HG03439 (cell line): ENCODE measurements around the gene POLR2M.

Source experiments
- ATAC-seq: cut with Tn5 transposase; IDR thresholded peaks from one replicate; pipeline ENCODE4 v1.9.1; 2021; ENCODE audit warnings: mild to moderate bottlenecking, moderate library complexity; ENCODE audit not compliant: unreplicated experiment

POLR2M gene

GRCh38 chr15:57736591-57736990 is 30.1 kb downstream of the POLR2M start:
- ATAC-seq: no peak

GRCh38 chr15:57738734-57739237 is 32.3 kb downstream of the POLR2M start:
- ATAC-seq: no peak

- no peak for ATAC-seq
Observed at GRCh38 chr15:57740048-57740447, 33.5 kb downstream of the POLR2M start.

DNA sequence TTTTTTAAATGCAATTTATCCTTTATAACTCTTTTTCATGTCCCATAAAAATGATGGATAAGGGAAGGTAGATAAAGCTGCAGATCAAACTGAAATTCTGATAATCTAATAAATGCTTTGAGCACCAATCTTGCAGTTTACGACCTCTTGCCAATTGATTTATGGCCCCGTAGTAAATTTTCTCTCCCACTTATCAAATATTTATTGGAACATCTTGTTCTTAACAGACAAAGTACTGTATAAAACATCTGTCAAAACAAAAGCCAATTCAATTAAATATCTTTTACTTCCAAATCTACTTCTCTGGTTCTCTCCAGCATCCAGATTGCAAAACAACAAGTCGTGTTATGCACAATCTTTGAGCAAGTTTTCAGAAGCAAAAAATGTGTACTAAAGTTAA is 34.6 kb downstream of the POLR2M start:
- no peak for ATAC-seq

GRCh38 chr15:57743424-57743823 is 36.9 kb downstream of the POLR2M start:
- ATAC-seq: no peak

GRCh38 chr15:57746786-57747185 is 40.3 kb downstream of the POLR2M start:
- ATAC-seq: no peak

- no peak for ATAC-seq
Observed at GRCh38 chr15:57747206-57747896, 40.8 kb downstream of the POLR2M start.

GRCh38 chr15:57751177-57751800 is 44.8 kb downstream of the POLR2M start:
- no peak for ATAC-seq

- no peak for ATAC-seq
Observed at GRCh38 chr15:57752436-57752835, 45.9 kb downstream of the POLR2M start.

- no peak for ATAC-seq
Observed at GRCh38 chr15:57752840-57753239, 46.3 kb downstream of the POLR2M start.

- no peak for ATAC-seq
Observed at GRCh38 chr15:57756466-57756865, 50.0 kb downstream of the POLR2M start.

GRCh38 chr15:57758560-57758959 is 52.0 kb downstream of the POLR2M start:
- ATAC-seq: no peak

- ATAC-seq: no peak
Observed at GRCh38 chr15:57761562-57761961, 55.0 kb downstream of the POLR2M start.

- ATAC-seq: no peak
Observed at GRCh38 chr15:57762302-57762701, 55.8 kb downstream of the POLR2M start.

- ATAC-seq: no peak
Observed at GRCh38 chr15:57763176-57763964, 56.9 kb downstream of the POLR2M start.
